ENCODE results near the gene IQSEC1. TPM values are rescaled to one million over a fixed set of nuclear protein-coding genes. Genes with fewer than 3 reads are reported as not detected.

Gene IQSEC1
- total RNA-seq, 2 donors from 2014 or later: 22.7 to 24.5 TPM

- Mint-ChIP-seq H3K27ac (no peak overlapping the region), H3K4me3 (no peak overlapping the region), H3K4me1 (no peaks in the 10 kb centered on the region), H3K36me3 (ENCODE audit: low read depth) (no peaks in the 10 kb centered on the region), H3K9me3 (no peaks in the 10 kb centered on the region), H3K27me3 (ENCODE audit: insufficient read depth) (no peaks in the 10 kb centered on the region)
- H3K27ac ChIP-seq (ENCODE audit: low read depth, low read length): no peak overlapping the region
- no peak overlapping the region for H3K4me3 ChIP-seq (ENCODE audit: low read length)
- H3K36me3 ChIP-seq (ENCODE audit: control insufficient read depth, insufficient read depth, low read length): no peaks in the 10 kb centered on the region
- no peaks in the 10 kb centered on the region for H3K27me3 ChIP-seq (ENCODE audit: control insufficient read depth, insufficient read depth, low read length, poor library complexity, severe bottlenecking)
- no peaks in the 10 kb centered on the region for H3K9me3 ChIP-seq (ENCODE audit: control insufficient read depth, low read length)
- DNase-seq: no peak
- WGBS, 2 experiments (ENCODE audit: insufficient coverage in 1 of 2, insufficient read length in 1 of 2): 87 to 91% methylated on average over 4 to 12 of the region's 12 CpGs
- H3K4me1 ChIP-seq (ENCODE audit: control insufficient read depth, insufficient read depth, low read length): no peaks in the 10 kb centered on the region
- no peak for TF ChIP-seq CTCF (conservative IDR thresholded peaks at IDR 0.05)
- H3K9ac ChIP-seq (ENCODE audit: extremely low read depth, low read length, poor library complexity, severe bottlenecking): no peak overlapping the region
Observed at GRCh38 chr3:13104511-13104910, 31.3 kb upstream of the IQSEC1 start.

GRCh38 chr3:13103416-13104058 is 30.3 kb upstream of the IQSEC1 start:
- no peak overlapping the region for H3K27ac ChIP-seq (ENCODE audit: low read depth, low read length)
- WGBS, 2 experiments (ENCODE audit: insufficient coverage in 1 of 2, insufficient read length in 1 of 2): 92 to 94% methylated on average over 11 to 13 of the region's 13 CpGs
- no peak overlapping the region for H3K27ac Mint-ChIP-seq

DNA sequence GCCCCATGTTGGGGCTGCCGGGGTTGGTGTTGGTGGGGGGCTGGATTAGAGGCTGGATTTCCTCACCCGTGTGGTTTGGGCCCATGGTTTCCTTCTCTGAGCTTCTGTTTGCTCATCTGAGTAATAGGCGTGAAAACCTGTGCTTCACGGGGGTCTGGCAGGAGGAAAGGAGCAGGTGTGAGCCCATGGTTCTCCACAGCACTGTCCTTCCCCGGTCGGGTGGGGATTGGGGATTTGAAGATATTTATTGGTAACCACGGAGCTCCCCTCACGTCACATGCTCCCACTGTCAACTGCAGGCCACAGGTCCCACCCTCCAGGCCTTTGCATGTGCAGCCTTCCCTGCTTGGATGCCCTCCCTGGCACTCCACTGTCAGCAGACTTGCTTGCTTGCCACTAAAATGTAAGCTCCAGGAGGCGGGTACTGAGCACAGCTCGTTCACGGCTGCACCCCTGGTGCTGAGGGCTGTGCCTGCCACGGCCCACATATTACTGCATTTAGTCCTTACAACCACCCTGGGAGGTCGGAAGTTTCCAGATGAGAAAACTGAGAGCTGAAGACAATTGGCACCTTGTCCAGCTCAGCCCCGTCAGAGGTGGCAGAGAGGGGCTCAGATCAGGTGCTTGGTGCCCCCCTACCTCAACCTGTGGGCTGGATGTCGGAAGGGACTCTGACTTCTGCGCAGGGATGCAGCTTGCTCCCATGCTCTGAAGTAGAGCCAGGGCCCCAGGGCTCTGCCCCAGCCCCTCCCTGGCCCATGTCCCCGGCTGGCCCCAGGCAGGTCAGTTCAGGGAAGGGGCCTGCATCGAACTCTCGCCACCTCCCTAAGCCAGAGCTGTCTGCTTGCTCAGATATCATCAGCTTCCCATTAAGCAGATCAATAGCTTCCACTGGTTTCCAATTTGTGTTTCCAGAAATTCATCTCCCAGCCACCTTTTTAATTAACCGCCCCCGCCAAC is 29.4 kb upstream of the IQSEC1 start:
- no peaks in the 10 kb centered on the region for H3K4me1 ChIP-seq (ENCODE audit: control insufficient read depth, insufficient read depth, low read length)
- H3K27me3 ChIP-seq (ENCODE audit: control insufficient read depth, insufficient read depth, low read length, poor library complexity, severe bottlenecking): no peaks in the 10 kb centered on the region
- H3K27ac Mint-ChIP-seq: no peak overlapping the region
- no peaks in the 10 kb centered on the region for H3K36me3 Mint-ChIP-seq (ENCODE audit: low read depth)
- no peak for TF ChIP-seq CTCF (conservative IDR thresholded peaks at IDR 0.05)
- DNase-seq: no peak
- H3K4me3 Mint-ChIP-seq: no peak overlapping the region
- no peak overlapping the region for H3K27ac ChIP-seq (ENCODE audit: low read depth, low read length)
- no peaks in the 10 kb centered on the region for H3K27me3 Mint-ChIP-seq (ENCODE audit: insufficient read depth)
- H3K9ac ChIP-seq (ENCODE audit: extremely low read depth, low read length, poor library complexity, severe bottlenecking): no peak overlapping the region
- H3K36me3 ChIP-seq (ENCODE audit: control insufficient read depth, insufficient read depth, low read length): no peaks in the 10 kb centered on the region
- H3K4me3 ChIP-seq (ENCODE audit: low read length): no peak overlapping the region
- H3K4me1 Mint-ChIP-seq: no peaks in the 10 kb centered on the region
- H3K9me3 ChIP-seq (ENCODE audit: control insufficient read depth, low read length): no peaks in the 10 kb centered on the region
- 89 to 90% methylated on average over 13 to 21 of the region's 21 CpGs for WGBS, 2 experiments (ENCODE audit: insufficient coverage in 1 of 2, insufficient read length in 1 of 2)
- no peaks in the 10 kb centered on the region for H3K9me3 Mint-ChIP-seq

More at GRCh38 chr3:13103416-13104058, 30.3 kb upstream of the IQSEC1 start:
- Histone ChIP-seq H3K27me3 (ENCODE audit: control insufficient read depth, insufficient read depth, low read length, poor library complexity, severe bottlenecking) (no peaks in the 10 kb centered on the region), H3K9ac (ENCODE audit: extremely low read depth, low read length, poor library complexity, severe bottlenecking) (no peak overlapping the region), H3K9me3 (ENCODE audit: control insufficient read depth, low read length) (no peaks in the 10 kb centered on the region), H3K4me3 (ENCODE audit: low read length) (no peak overlapping the region), H3K4me1 (ENCODE audit: control insufficient read depth, insufficient read depth, low read length) (no peaks in the 10 kb centered on the region), H3K36me3 (ENCODE audit: control insufficient read depth, insufficient read depth, low read length) (no peaks in the 10 kb centered on the region)
- H3K4me1 Mint-ChIP-seq: no peaks in the 10 kb centered on the region
- H3K27me3 Mint-ChIP-seq (ENCODE audit: insufficient read depth): no peaks in the 10 kb centered on the region
- DNase-seq: no peak
- no peaks in the 10 kb centered on the region for H3K36me3 Mint-ChIP-seq (ENCODE audit: low read depth)
- H3K9me3 Mint-ChIP-seq: no peaks in the 10 kb centered on the region
- TF ChIP-seq CTCF (conservative IDR thresholded peaks at IDR 0.05): no peak
- H3K4me3 Mint-ChIP-seq: no peak overlapping the region
